HEK293 (cell line): ENCODE data around the gene NXN.

Experiments
- KLF1 ChIP-seq: fragments of 450-650 bp; formaldehyde crosslinking; IDR thresholded peaks from 2 replicates; pipeline ENCODE4 v1.5.1; 2016; ENCODE audit warnings: missing biosample characterization, missing genetic modification characterization
- PBX3 ChIP-seq: sonication (generic); formaldehyde crosslinking; IDR thresholded peaks from 2 replicates; pipeline ENCODE4 v1.8.1; 2022; ENCODE audit warnings: mild to moderate bottlenecking, moderate library complexity, missing genetic modification reagents
- SCRT2 ChIP-seq: fragments of 450-650 bp; formaldehyde crosslinking; IDR thresholded peaks from 2 replicates; pipeline ENCODE4 v1.5.1; 2016; ENCODE audit warnings: missing biosample characterization, missing genetic modification characterization
- ZNF133 ChIP-seq: fragments of 450-650 bp; formaldehyde crosslinking; IDR thresholded peaks from 2 replicates; pipeline ENCODE4 v1.5.1; 2016; ENCODE audit warnings: missing biosample characterization, missing genetic modification characterization
- ZNF292 ChIP-seq: fragments of 450-650 bp; formaldehyde crosslinking; IDR thresholded peaks from 2 replicates; pipeline ENCODE4 v1.5.1; 2016; ENCODE audit warnings: low read depth, missing biosample characterization, missing genetic modification characterization, borderline replicate concordance
- ZNF398 ChIP-seq: fragments of 450-650 bp; formaldehyde crosslinking; IDR thresholded peaks from 2 replicates; pipeline ENCODE4 v1.5.1; 2017; ENCODE audit warnings: missing biosample characterization, missing genetic modification characterization
- ZNF660 ChIP-seq: fragments of 450-650 bp; IDR thresholded peaks from 2 replicates; pipeline ENCODE4 v1.5.1; 2018; ENCODE audit warnings: missing biosample characterization, mild to moderate bottlenecking, missing genetic modification characterization
- ZNF791 ChIP-seq: fragments of 450-650 bp; formaldehyde crosslinking; IDR thresholded peaks from 2 replicates; pipeline ENCODE4 v1.5.1; 2016; ENCODE audit warnings: missing biosample characterization, missing genetic modification characterization
- TF ChIP-seq, protein P1 (sequence below): fragments of 450-650 bp; formaldehyde crosslinking; IDR thresholded peaks from 2 replicates; pipeline ENCODE4 v1.5.1; 2016; ENCODE audit warnings: missing biosample characterization, missing genetic modification characterization
- TF ChIP-seq, protein P2 (sequence below): fragments of 450-650 bp; formaldehyde crosslinking; IDR thresholded peaks from 2 replicates; pipeline ENCODE4 v1.5.1; 2016; ENCODE audit warnings: missing biosample characterization, missing genetic modification characterization

DNA sequence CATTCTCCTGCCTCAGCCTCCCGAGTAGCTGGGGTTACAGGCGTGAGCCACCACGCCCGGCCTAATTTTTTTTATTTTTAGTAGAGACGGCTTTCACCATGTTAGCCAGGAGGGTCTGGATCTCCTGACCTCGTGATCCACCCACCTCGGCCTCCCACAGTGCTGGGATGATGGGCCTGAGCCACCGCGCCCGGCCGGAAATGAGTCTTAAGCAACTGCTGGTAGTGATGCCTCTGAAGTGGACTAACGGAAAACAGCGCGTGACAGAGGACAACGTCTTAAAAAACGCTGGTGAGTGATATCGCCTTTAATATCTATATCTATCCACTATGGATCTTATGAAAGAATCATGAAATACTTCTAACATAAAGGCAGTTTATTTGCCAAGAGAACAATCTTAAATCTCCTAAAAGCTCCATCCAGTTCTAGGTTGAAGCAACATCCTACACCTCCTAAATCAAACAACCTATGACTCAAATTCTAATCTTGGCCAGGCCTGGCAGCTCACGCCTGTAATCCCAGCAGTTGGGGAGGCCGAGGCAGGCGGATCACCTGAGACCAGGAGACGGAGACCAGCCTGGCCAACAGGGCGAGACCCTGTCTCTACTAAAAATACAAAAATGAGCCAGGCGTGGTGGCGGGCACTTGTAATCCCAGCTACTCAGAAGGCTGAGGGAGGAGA is 69.8 kb downstream of the NXN start:
- TF ChIP-seq ZNF292 (tag by site-specific recombination) (no peak), KLF1 (tag by site-specific recombination) (no peak), SCRT2 (tag by site-specific recombination) (no peak), PBX3 (CRISPR knock-in tag) (no peak), ZNF133 (tag by site-specific recombination) (no peak), ZNF398 (tag by site-specific recombination) (no peak), ZNF791 (tag by site-specific recombination) (no peak), ZNF660 (tag by site-specific recombination) (no peak)
- TF ChIP-seq, protein P1, sequence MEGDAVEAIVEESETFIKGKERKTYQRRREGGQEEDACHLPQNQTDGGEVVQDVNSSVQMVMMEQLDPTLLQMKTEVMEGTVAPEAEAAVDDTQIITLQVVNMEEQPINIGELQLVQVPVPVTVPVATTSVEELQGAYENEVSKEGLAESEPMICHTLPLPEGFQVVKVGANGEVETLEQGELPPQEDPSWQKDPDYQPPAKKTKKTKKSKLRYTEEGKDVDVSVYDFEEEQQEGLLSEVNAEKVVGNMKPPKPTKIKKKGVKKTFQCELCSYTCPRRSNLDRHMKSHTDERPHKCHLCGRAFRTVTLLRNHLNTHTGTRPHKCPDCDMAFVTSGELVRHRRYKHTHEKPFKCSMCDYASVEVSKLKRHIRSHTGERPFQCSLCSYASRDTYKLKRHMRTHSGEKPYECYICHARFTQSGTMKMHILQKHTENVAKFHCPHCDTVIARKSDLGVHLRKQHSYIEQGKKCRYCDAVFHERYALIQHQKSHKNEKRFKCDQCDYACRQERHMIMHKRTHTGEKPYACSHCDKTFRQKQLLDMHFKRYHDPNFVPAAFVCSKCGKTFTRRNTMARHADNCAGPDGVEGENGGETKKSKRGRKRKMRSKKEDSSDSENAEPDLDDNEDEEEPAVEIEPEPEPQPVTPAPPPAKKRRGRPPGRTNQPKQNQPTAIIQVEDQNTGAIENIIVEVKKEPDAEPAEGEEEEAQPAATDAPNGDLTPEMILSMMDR (tag by site-specific recombination): no peak
- TF ChIP-seq, protein P2, sequence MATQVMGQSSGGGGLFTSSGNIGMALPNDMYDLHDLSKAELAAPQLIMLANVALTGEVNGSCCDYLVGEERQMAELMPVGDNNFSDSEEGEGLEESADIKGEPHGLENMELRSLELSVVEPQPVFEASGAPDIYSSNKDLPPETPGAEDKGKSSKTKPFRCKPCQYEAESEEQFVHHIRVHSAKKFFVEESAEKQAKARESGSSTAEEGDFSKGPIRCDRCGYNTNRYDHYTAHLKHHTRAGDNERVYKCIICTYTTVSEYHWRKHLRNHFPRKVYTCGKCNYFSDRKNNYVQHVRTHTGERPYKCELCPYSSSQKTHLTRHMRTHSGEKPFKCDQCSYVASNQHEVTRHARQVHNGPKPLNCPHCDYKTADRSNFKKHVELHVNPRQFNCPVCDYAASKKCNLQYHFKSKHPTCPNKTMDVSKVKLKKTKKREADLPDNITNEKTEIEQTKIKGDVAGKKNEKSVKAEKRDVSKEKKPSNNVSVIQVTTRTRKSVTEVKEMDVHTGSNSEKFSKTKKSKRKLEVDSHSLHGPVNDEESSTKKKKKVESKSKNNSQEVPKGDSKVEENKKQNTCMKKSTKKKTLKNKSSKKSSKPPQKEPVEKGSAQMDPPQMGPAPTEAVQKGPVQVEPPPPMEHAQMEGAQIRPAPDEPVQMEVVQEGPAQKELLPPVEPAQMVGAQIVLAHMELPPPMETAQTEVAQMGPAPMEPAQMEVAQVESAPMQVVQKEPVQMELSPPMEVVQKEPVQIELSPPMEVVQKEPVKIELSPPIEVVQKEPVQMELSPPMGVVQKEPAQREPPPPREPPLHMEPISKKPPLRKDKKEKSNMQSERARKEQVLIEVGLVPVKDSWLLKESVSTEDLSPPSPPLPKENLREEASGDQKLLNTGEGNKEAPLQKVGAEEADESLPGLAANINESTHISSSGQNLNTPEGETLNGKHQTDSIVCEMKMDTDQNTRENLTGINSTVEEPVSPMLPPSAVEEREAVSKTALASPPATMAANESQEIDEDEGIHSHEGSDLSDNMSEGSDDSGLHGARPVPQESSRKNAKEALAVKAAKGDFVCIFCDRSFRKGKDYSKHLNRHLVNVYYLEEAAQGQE: no peak
